ENCODE results near the gene TCHP.
A peak's percentile ranks its signal among the peaks of the same experiment; 100 is the strongest.

TCHP gene

GRCh38 chr12:109878749-109879148 lies 21.3 kb upstream of the TCHP start:
- peak overlapping the region; percentile 65 for H3K4me3 ChIP-seq (replicated peaks; ENCODE audit: low read depth, low read length)
- DNase-seq (ENCODE audit: low read depth): no peak
- TF ChIP-seq CTCF (IDR thresholded peaks at IDR 0.05; ENCODE audit: low read length, missing control alignments): no peak

- TF ChIP-seq CTCF (IDR thresholded peaks at IDR 0.05; ENCODE audit: low read length, missing control alignments): no peak
- peak overlapping the region; percentile 65 for H3K4me3 ChIP-seq (replicated peaks; ENCODE audit: low read depth, low read length)
- peak; percentile 24 for DNase-seq (ENCODE audit: low read depth)
These were observed 20.6 kb upstream of the TCHP start for GRCh38 chr12:109879351-109880042.

- DNase-seq (ENCODE audit: low read depth): peak; percentile 70
- H3K4me3 ChIP-seq (replicated peaks; ENCODE audit: low read depth, low read length): peak within 1 kb of the TSS; percentile 67
- no peak for TF ChIP-seq CTCF (IDR thresholded peaks at IDR 0.05; ENCODE audit: low read length, missing control alignments)
These were observed 19.8 kb upstream of the TCHP start, which contains the start of gene GLTP for GRCh38 chr12:109880043-109880931. GLTP (minus strand) TSS chr12:109880541; CDS start chr12:109880374, 167 bp downstream.

- no peak for TF ChIP-seq CTCF (IDR thresholded peaks at IDR 0.05; ENCODE audit: low read length, missing control alignments)
- no peak for DNase-seq (ENCODE audit: low read depth)
These were observed 19.1 kb upstream of the TCHP start for GRCh38 chr12:109880938-109881337.

GRCh38 chr12:109881752-109882151 lies 18.3 kb upstream of the TCHP start:
- H3K4me3 ChIP-seq (replicated peaks; ENCODE audit: low read depth, low read length): no peak overlapping the region
- no peak for TF ChIP-seq CTCF (IDR thresholded peaks at IDR 0.05; ENCODE audit: low read length, missing control alignments)
- DNase-seq (ENCODE audit: low read depth): no peak

More at GRCh38 chr12:109880938-109881337, 19.1 kb upstream of the TCHP start:
- H3K4me3 ChIP-seq (replicated peaks; ENCODE audit: low read depth, low read length): peak overlapping the region; percentile 67

GRCh38 chr12:109883461-109883860 lies 16.6 kb upstream of the TCHP start:
- no peak overlapping the region for H3K4me3 ChIP-seq (replicated peaks; ENCODE audit: low read depth, low read length)
- no peak for DNase-seq (ENCODE audit: low read depth)
- no peak for TF ChIP-seq CTCF (IDR thresholded peaks at IDR 0.05; ENCODE audit: low read length, missing control alignments)
